HG03175 (cell line): Measurements from ENCODE around the gene BDKRB2.
A peak's percentile ranks its signal among the peaks of the same experiment; 100 is the strongest.

Experiments used
- ATAC-seq: cut with Tn5 transposase; IDR thresholded peaks from one replicate; pipeline ENCODE4 v1.9.1; 2021; ENCODE audit warnings: mild to moderate bottlenecking, moderate library complexity; ENCODE audit not compliant: unreplicated experiment

The BDKRB2 gene

GRCh38 chr14:96176275-96176674, 28.4 kb upstream of the BDKRB2 start:
- ATAC-seq, result no peak

- no peak for ATAC-seq
These were observed 27.8 kb upstream of the BDKRB2 start for GRCh38 chr14:96176811-96177211.

- ATAC-seq, result no peak
These were observed 26.8 kb upstream of the BDKRB2 start for GRCh38 chr14:96177766-96178375.

- no peak for ATAC-seq
These were observed 25.9 kb upstream of the BDKRB2 start for GRCh38 chr14:96178461-96179321.

- no peak for ATAC-seq
These were observed 24.4 kb upstream of the BDKRB2 start for GRCh38 chr14:96180043-96180874.

- no peak for ATAC-seq
These were observed 23.2 kb upstream of the BDKRB2 start for GRCh38 chr14:96181186-96182056.

- no peak for ATAC-seq
These were observed 22.1 kb upstream of the BDKRB2 start for GRCh38 chr14:96182546-96182945.

GRCh38 chr14:96184737-96185136, 19.9 kb upstream of the BDKRB2 start:
- no peak for ATAC-seq

- no peak for ATAC-seq
These were observed 17.2 kb upstream of the BDKRB2 start for GRCh38 chr14:96187216-96188031.

- peak; percentile 53 for ATAC-seq
These were observed 15.3 kb upstream of the BDKRB2 start for GRCh38 chr14:96189281-96189711.

- ATAC-seq, result no peak
These were observed 13.3 kb upstream of the BDKRB2 start for GRCh38 chr14:96191353-96191752.

- ATAC-seq, result no peak
These were observed 12.7 kb upstream of the BDKRB2 start for GRCh38 chr14:96191841-96192462.

- no peak for ATAC-seq
These were observed 11.4 kb upstream of the BDKRB2 start for GRCh38 chr14:96192975-96193805.

- no peak for ATAC-seq
These were observed 10.4 kb upstream of the BDKRB2 start for GRCh38 chr14:96194262-96194656.

- no peak for ATAC-seq
These were observed 9.8 kb upstream of the BDKRB2 start for GRCh38 chr14:96194657-96195431.

GRCh38 chr14:96195441-96196081, 9.1 kb upstream of the BDKRB2 start:
- ATAC-seq, result no peak
